K562 (cell line): ENCODE measurements around the gene ANKRD61. TPM values are rescaled to one million over a fixed set of nuclear protein-coding genes. Genes with fewer than 3 reads are reported as not detected.

Experiments used
- BACH1 ChIP-seq: fragments of 200-800 bp; sonication (Bioruptor generic); IDR thresholded peaks from 2 replicates; pipeline ENCODE4 v1.6.1; 2016; ENCODE audit warnings: missing genetic modification characterization, missing compliant biosample characterization
- CEBPG ChIP-seq, 3 experiments: fragments of 200-800 bp in 1 of 3; sonication (Bioruptor generic) in 1 of 3; sonication (generic) in 1 of 3; formaldehyde crosslinking in 1 of 3; IDR thresholded peaks in 2 of 3; conservative IDR thresholded peaks in 1 of 3; 2 replicates each; pipeline versions ENCODE4 v1.6.1 to v1.8.0; 2016 to 2022; ENCODE audit warnings: missing compliant biosample characterization in 2 of 3, missing genetic modification characterization in 2 of 3, mild to moderate bottlenecking in 1 of 3, missing genetic modification reagents in 1 of 3
- GABPA ChIP-seq: fragments of 200-800 bp; sonication (Bioruptor generic); conservative IDR thresholded peaks from 2 replicates; pipeline ENCODE4 v1.6.1; 2016; ENCODE audit warnings: low read depth, missing genetic modification characterization, missing compliant biosample characterization
- GTF2E2 ChIP-seq: fragments of 200-800 bp; sonication (Bioruptor generic); IDR thresholded peaks from 2 replicates; pipeline ENCODE4 v1.6.1; 2016; ENCODE audit warnings: missing genetic modification characterization, missing compliant biosample characterization
- HDAC8 ChIP-seq: fragments of 450-650 bp; IDR thresholded peaks from 2 replicates; pipeline ENCODE4 v1.6.1; 2016; ENCODE audit warnings: mild to moderate bottlenecking, missing genetic modification characterization, moderate library complexity, missing compliant biosample characterization
- KLF6 ChIP-seq: fragments of 250-450 bp; sonication (Bioruptor Pico); IDR thresholded peaks from 2 replicates; pipeline ENCODE4 v1.4.0; 2020; ENCODE audit warnings: mild to moderate bottlenecking, moderate library complexity, borderline replicate concordance
- PBX2 ChIP-seq, 2 experiments: IDR thresholded peaks in 1 of 2; conservative IDR thresholded peaks in 1 of 2; 2 replicates each; pipeline ENCODE4 v1.6.1; 2016; ENCODE audit warnings: low read depth in 2 of 2, mild to moderate bottlenecking in 1 of 2, missing compliant biosample characterization in 1 of 2, missing genetic modification characterization in 1 of 2, moderate library complexity in 1 of 2
- TFE3 ChIP-seq: fragments of 450-650 bp; formaldehyde crosslinking; IDR thresholded peaks from 2 replicates; pipeline ENCODE4 v1.4.0; 2020; ENCODE audit warnings: mild to moderate bottlenecking, mixed read lengths
- ZNF583 ChIP-seq: fragments of 250-450 bp; sonication (Bioruptor Pico); IDR thresholded peaks from 2 replicates; pipeline ENCODE4 v1.4.0; 2020
- ZNF592 ChIP-seq: fragments of 450-650 bp; IDR thresholded peaks from 2 replicates; pipeline ENCODE4 v1.6.1; 2017; ENCODE audit warnings: antibody characterized with exemption, mild to moderate bottlenecking
- ZNF766 ChIP-seq: fragments of 200-800 bp; sonication (Bioruptor generic); conservative IDR thresholded peaks from 2 replicates; pipeline ENCODE4 v1.6.1; 2016; ENCODE audit warnings: missing genetic modification characterization, missing compliant biosample characterization
- polyA plus RNA-seq, 8 experiments: library from polyadenylated mRNA; depleted of rRNA in 4 of 8; stranded (reverse) in 5 of 8; unstranded in 3 of 8; fragments of >200 nt; fragmentation: Nextera tagmentation in 2 of 8; fragmentation: Illumina TruSeq in 1 of 8; extraction: Ambion mirVana in 2 of 8; extraction: Trizol in 1 of 8; gene quantifications; 2 replicates each; pipeline versions ENCODE4 v1.2.1 to v1.2.3, GENCODE V29; 2011 to 2014; ENCODE audit warnings: inconsistent platforms in 1 of 8, missing spikeins in 1 of 8
- total RNA-seq, 7 experiments: library from RNA; depleted of rRNA in 6 of 7; stranded (reverse); fragments of >200 nt in 6 of 7; fragmentation: Illumina TruSeq in 2 of 7; extraction: Trizol in 2 of 7; gene quantifications; 2 replicates each; pipeline versions ENCODE4 v1.2.1 to v1.2.3, GENCODE V29; 2011 to 2021; ENCODE audit warnings: low replicate concordance in 1 of 7
- TF ChIP-seq, protein P1 (sequence below): fragments of 250-450 bp; sonication (Bioruptor Pico); IDR thresholded peaks from 2 replicates; pipeline ENCODE4 v1.8.0; 2022; ENCODE audit warnings: inconsistent platforms

The ANKRD61 gene
- total and polyA plus RNA-seq, 9 of the 15 experiments (the other 6 are each of a cell fraction or from before 2014, with no cell fraction given), result 0.08 to 0.11 (median 0.09) TPM; not detected in 5

DNA sequence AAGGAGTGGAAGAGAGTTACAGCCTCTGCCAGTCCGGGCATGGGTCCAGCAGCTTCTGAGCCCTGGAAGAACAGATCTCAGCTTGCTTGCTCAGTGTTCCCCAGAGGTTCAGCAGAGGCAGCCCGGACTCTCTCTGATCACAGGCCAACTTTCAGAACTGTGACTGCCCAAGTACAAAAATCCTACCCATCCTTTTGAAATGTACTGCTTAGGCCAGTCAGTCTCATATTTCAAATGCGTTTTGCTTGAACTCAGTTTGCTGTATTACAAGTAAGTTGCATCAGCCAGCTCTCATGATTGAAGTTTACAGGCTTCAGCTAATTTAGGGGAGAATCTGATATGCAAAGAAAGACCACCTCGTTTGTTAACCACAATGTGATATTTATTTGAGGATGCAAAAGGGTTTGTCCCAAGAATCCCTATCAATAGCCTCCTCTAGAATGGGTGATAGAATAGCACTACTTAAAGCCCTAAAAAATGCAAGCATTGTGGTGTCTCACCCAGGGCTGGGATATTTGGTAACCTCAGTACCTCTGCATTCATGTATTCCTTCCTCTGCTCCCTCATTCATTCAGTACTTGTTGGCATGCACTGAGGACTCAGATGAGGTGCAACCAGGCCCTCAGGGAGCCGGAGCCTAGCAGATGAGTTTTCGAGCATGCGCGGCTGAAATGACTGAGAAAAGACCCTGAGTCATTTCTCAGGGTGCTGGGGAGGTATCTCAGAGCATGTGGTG is 15.1 kb upstream of the ANKRD61 start (continued):
- TF ChIP-seq, protein P1, sequence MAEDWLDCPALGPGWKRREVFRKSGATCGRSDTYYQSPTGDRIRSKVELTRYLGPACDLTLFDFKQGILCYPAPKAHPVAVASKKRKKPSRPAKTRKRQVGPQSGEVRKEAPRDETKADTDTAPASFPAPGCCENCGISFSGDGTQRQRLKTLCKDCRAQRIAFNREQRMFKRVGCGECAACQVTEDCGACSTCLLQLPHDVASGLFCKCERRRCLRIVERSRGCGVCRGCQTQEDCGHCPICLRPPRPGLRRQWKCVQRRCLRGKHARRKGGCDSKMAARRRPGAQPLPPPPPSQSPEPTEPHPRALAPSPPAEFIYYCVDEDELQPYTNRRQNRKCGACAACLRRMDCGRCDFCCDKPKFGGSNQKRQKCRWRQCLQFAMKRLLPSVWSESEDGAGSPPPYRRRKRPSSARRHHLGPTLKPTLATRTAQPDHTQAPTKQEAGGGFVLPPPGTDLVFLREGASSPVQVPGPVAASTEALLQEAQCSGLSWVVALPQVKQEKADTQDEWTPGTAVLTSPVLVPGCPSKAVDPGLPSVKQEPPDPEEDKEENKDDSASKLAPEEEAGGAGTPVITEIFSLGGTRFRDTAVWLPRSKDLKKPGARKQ (CRISPR knock-in tag), result no peak
- peak; percentile 23; the same call in 1 of the 2 replicates for TF ChIP-seq GABPA (tag)
- TF ChIP-seq ZNF592, result peak; percentile 91
- TF ChIP-seq KLF6 (CRISPR knock-in tag), result peak; percentile 3
- 0 out of 2 replicates have a peak, but pooled peaks have one; percentile 5 for TF ChIP-seq TFE3
- TF ChIP-seq HDAC8 (tag), result peak; percentile 81; the same call in 1 of the 2 replicates
- no peak for TF ChIP-seq GTF2E2
- peak; percentile 98 for TF ChIP-seq CEBPG (CRISPR knock-in tag; IDR thresholded peaks at IDR 0.05)
- TF ChIP-seq CEBPG (tag; conservative IDR thresholded peaks at IDR 0.05 in 1 of 2, IDR thresholded peaks at IDR 0.05 in 1 of 2), result peak; percentile 88 to 99
- peak; percentile 56; the same call in 1 of the 2 replicates for TF ChIP-seq ZNF583
- no peak for TF ChIP-seq PBX2 (CRISPR knock-in tag; IDR thresholded peaks at IDR 0.05; ENCODE audit: low read depth)
- TF ChIP-seq PBX2 (tag; conservative IDR thresholded peaks at IDR 0.05; ENCODE audit: low read depth), result 0 out of 2 replicates have a peak, but pooled peaks have one; percentile 5
- peak; percentile 87 for TF ChIP-seq BACH1 (tag)
- TF ChIP-seq ZNF766 (CRISPR knock-in tag), result peak; percentile 92
